Activated T-cell treated with anti-CD3 and anti-CD28 coated beads for 24 hours (primary cell): ENCODE results near the gene GPC5.

Experiments used
- DNase-seq: peaks from one replicate; pipeline ENCODE4 v3.0.0-alpha.2; 2020; ENCODE audit warnings: low read depth

GPC5 gene

GRCh38 chr13:92553470-92554114 lies 1155.2 kb downstream of the GPC5 start:
- DNase-seq = no peak

- no peak for DNase-seq
Measured at GRCh38 chr13:92560883-92561282, 1162.5 kb downstream of the GPC5 start.

- DNase-seq = no peak
Measured at GRCh38 chr13:92564942-92565341, 1166.5 kb downstream of the GPC5 start.

GRCh38 chr13:92566767-92567166 lies 1168.3 kb downstream of the GPC5 start:
- no peak for DNase-seq

GRCh38 chr13:92572190-92572589 lies 1173.8 kb downstream of the GPC5 start:
- no peak for DNase-seq

GRCh38 chr13:92573467-92574057 lies 1175.1 kb downstream of the GPC5 start:
- no peak for DNase-seq

GRCh38 chr13:92574499-92574898 lies 1176.1 kb downstream of the GPC5 start:
- DNase-seq = no peak

GRCh38 chr13:92575777-92576176 lies 1177.4 kb downstream of the GPC5 start:
- DNase-seq = no peak

GRCh38 chr13:92578358-92578757 lies 1179.9 kb downstream of the GPC5 start:
- DNase-seq = no peak

- DNase-seq = no peak
Measured at GRCh38 chr13:92589955-92590354, 1191.5 kb downstream of the GPC5 start.

GRCh38 chr13:92590503-92590908 lies 1192.1 kb downstream of the GPC5 start:
- DNase-seq = no peak

- no peak for DNase-seq
Measured at GRCh38 chr13:92591117-92591516, 1192.7 kb downstream of the GPC5 start.

GRCh38 chr13:92592757-92593156 lies 1194.3 kb downstream of the GPC5 start:
- no peak for DNase-seq

GRCh38 chr13:92602560-92602959 lies 1204.1 kb downstream of the GPC5 start:
- DNase-seq = no peak

- no peak for DNase-seq
Measured at GRCh38 chr13:92609376-92609775, 1211.0 kb downstream of the GPC5 start.

GRCh38 chr13:92612892-92613291 lies 1214.5 kb downstream of the GPC5 start:
- DNase-seq = no peak

- no peak for DNase-seq
Measured at GRCh38 chr13:92613921-92614320, 1215.5 kb downstream of the GPC5 start.

- DNase-seq = no peak
Measured at GRCh38 chr13:92621985-92622384, 1223.6 kb downstream of the GPC5 start.

- DNase-seq = no peak
Measured at GRCh38 chr13:92622905-92623304, 1224.5 kb downstream of the GPC5 start.

- no peak for DNase-seq
Measured at GRCh38 chr13:92626274-92626673, 1227.9 kb downstream of the GPC5 start.

GRCh38 chr13:92640936-92641335 lies 1242.5 kb downstream of the GPC5 start:
- DNase-seq = no peak

- no peak for DNase-seq
Measured at GRCh38 chr13:92649140-92649813, 1250.9 kb downstream of the GPC5 start.

GRCh38 chr13:92656103-92656502 lies 1257.7 kb downstream of the GPC5 start:
- no peak for DNase-seq

GRCh38 chr13:92656648-92657047 lies 1258.2 kb downstream of the GPC5 start:
- DNase-seq = no peak
